GM19035 (cell line): ENCODE measurements around the gene CORT.
"Not testable (repeated sequence)": the region's sequence is repeated elsewhere in the genome, so short reads cannot be mapped to it uniquely, and the experiment has no call there.

ENCODE experiments used
- ATAC-seq: cut with Tn5 transposase; IDR thresholded peaks from one replicate; pipeline ENCODE4 v1.9.1; 2021; ENCODE audit not compliant: unreplicated experiment

The CORT gene, protein sequence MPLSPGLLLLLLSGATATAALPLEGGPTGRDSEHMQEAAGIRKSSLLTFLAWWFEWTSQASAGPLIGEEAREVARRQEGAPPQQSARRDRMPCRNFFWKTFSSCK

DNA sequence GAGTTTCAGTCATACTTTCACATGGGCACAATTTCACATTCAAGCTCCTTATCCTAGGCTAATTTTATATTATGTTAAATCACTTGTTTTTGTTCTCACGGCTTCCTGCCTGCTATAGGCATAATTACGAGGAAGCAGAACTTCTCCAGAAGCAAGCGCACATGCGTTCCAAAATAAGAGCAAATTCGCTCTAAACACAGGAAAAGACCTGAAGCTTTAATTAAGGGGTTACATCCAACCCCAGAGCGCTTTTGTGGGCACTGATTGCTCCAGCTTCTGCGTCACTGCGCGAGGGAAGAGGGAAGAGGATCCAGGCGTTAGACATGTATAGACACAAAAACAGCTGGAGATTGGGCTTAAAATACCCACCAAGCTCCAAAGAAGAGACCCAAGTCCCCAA lies at the start of gene CORT:
CORT (plus strand) TSS at position 281 of the 400 bp plus-strand sequence. CDS start 193 bp downstream, outside the sequence.
- ATAC-seq: no peak

DNA sequence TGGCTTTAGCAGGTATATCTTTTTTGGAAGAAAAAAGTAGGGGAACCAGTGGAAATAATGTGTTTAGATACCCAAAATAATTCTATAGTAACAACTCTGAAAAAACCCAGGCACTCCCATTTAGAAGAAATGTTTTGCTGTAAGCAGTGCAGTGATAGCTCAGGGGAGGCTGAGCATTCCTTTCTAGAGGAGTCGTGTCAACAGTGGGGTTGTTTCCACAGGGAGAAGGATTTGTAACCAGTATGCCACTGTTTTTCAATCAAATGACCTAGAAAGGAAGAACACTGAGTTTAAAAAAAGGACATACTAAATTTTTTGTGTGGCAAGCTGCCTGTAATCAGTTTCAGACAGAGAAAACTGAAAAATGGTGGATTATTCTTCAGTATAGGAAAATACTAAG lies 48.5 kb upstream of the CORT start:
- no peak for ATAC-seq

DNA sequence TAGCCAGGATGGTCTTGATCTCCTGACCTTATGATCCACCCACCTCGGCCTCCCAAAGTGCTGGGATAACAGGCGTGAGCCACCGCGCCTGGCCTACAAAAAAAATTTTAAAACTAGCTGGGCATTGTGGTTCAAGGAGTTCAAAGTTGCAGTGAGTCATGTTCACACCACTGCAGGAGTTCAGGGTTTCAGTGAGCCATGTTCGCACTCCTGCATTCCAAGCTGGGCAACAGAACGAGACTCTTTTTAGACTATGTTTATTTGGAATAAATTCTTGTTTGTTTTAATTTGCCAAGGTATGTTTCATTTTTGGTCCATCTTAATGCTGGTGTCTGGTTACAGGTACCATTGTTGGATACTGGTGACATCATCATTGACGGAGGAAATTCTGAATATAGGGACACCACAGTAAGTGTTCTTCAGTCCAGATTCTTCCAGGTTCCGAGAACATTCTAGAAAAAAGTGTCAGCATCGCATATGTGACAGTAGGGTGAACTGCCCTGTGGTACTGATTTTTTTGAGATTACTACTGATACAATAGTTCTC lies 47.0 kb upstream of the CORT start:
- ATAC-seq: no peak

DNA sequence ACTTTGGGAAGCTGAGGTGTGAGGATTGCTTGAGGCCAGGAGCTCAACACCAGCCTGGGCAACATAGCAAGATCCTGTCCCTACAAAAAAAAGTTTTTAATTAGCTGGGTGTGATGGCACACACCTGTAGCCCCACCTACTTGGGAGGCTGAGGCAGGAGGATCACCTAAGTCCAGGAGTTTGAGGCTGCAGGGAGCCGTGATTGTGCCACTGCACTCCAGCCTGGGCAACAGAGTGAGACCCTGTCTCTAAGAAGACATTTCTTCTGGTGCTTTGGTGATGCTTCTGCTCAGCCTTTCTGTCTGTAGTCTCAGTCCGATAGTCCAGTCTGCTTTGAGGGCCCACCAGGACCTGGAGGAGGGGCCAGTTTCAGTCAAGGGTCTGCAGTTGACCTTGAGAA lies 42.6 kb upstream of the CORT start:
- no peak for ATAC-seq

DNA sequence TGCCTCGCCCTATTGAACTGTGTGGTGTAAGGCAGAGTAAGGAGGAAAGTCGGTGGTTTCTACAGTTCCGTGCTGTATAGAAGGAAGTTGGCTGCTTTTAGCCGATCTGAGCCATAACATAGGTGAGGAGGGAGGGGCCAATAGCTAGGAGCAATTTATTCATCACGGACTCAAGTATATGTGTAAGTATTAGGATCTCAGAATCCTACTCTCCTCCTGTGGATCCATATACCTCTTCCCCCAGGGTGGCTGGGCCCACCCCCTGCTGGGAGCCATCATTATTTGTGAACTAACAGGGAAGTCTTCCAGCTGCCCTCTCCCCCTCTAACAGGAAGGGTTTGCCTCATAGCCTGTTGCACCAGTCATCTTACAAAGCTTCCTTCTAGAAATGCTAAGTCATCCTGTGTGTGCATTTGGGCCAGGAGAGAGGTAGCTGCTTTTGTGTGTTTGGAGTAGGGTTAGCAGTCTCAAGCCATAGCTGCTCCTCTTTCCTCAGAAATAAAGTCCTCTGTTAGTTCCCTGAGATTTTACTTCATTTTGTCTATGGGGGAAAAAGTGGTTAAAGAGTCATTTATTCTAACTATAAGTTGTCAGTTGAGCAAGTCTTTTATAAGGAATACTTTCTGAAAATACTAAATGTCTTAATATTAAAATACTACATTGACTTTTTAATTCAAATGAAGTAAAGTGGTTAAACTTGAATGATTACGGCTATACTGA lies 34.5 kb upstream of the CORT start:
- ATAC-seq: no peak

DNA sequence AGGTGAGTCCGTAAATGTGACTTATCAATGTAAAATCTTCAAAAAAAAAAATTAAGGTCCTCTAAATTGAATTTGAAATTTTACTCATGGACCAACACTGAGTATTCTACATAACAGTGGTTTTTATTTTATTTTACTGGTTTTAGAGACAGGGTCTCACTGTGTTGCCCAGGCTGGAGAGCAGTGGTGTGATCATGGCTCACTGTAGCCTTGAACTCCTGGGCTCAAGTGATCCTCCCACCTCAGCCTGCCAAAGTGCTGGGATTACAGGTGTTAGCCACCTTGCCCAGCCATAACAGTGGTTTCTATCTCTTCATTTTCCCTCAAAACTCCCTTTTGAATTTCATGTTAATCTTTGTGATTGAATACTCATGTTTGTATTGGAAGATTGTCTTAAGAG lies 33.9 kb upstream of the CORT start:
- not testable (repeated sequence) for ATAC-seq

DNA sequence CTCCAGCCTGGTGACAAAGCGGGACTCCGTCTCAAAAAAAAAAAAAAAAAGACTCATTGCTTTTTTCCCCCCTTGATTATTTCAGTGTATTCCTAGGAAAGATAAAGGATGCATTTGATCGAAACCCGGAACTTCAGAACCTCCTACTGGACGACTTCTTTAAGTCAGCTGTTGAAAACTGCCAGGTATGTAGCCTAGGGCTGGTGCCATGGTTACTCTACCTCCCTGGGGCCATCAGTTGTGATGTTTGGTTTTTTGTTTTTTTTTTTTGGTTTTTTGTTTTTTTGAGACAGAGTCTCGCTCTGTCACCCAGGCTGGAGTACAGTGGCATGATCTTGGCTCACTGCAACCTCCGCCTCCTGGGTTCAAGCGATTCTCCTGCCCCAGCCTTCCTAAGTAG lies 31.1 kb upstream of the CORT start:
- ATAC-seq: not testable (repeated sequence)

DNA sequence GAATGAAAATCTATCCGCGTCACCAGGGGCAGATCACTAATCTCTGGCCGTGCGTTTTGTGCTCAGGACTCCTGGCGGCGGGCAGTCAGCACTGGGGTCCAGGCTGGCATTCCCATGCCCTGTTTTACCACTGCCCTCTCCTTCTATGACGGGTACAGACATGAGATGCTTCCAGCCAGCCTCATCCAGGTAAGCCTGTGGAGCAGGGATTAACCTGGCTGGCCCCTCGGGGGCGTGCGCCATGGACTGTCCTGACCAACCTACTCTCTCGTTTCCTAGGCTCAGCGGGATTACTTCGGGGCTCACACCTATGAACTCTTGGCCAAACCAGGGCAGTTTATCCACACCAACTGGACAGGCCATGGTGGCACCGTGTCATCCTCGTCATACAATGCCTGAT lies 30.5 kb upstream of the CORT start:
- ATAC-seq: no peak

DNA sequence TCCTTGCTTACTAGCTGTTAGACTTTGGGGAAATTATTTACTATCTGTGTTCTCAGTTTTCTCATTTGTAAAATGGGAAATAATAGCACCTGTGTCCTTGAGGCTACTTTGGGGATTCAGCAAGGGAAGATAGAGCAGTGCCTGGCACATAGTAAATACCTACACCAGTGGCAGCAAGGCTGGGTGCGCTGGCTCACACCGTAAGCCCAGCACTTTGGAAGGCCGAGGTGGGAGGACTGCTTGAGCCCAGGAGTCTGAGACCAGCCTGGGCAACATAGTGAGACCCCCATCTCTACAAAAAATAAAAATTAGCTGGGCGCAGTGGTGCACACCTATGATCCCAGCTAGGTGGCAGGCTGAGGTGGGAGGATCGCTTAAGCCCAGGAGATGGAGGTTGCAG lies 28.2 kb upstream of the CORT start:
- ATAC-seq: no peak

DNA sequence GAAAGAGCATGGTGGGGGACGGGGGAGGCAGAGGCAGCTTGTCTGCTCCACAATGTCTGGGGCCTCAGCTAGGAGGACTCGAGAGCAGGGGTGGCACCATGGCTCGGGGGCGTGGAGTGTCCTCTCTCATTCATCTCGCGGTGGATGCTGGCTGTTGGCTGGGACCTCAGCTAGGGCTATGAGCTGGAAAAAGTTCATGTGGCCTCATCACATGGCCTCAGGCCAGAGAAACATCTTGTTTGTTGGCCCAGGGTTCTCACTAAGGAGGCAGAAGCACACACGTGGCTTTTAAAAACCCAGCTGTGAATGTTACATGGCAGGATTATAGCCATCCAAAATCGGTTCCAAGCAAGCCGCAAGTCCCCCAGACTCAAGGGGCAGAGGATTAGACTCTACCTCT lies 25.8 kb upstream of the CORT start:
- no peak for ATAC-seq

DNA sequence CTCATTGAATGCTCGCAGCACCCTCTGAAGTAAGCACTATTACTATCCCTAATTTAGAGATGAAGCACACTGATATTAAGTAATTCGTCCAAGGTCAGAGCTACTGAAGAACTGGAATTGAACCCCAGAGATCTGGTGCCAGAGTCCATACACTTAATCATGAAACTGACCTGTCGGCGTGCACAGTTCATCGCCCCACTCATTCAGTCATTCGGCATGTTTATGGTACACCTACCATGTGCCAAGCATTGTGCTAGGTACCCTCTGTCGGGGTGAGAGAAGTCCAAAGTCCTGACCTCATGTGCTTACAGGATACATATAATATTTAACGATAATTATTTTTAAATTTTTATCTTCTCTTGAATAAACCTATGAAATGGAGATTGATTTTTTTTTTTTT lies 25.2 kb upstream of the CORT start:
- no peak for ATAC-seq

DNA sequence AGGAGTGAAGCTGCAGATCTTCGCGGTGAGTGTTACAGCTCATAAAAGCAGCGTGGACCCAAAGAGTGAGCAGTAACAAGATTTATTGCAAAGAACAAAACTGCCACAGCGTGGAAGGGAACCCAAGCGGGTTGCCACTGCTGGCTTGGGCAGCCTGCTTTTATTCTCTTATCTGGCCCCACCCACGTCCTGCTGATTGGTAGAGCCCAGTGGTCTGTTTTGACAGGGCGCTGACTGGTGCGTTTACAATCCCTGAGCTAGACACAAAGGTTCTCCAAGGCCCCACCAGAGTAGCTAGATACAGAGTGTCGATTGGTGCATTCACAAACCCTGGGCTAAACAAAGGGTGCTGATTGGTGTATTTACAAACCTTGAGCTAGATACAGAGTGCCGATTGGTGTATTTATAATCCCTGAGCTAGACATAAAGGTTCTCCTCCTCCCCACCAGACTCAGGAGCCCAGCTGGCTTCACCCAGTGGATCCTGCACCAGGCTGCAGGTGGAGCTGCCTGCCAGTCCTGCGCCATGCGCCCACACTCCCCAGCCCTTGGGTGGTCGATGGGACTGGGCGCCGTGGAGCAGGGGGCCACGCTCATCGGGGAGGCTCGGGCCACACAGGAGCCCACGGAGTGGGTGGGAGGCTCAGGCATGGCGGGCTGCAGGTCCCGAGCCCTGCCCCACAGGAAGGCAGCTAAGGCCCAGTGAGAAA lies 23.9 kb upstream of the CORT start:
- not testable (repeated sequence) for ATAC-seq

DNA sequence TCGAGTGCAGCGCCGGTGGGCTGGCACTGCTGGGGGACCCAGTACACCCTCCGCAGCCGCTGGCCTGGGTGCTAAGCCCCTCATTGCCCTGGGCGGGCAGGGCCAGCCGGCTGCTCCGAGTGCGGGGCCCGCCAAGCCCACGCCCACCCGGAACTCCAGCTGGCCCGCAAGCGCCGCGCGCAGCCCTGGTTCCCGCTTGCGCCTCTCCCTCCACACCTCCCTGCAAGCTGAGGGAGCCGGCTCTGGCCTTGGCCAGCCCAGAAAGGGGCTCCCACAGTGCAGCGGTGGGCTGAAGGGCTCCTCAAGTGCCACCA lies 23.3 kb upstream of the CORT start:
- not testable (repeated sequence) for ATAC-seq

DNA sequence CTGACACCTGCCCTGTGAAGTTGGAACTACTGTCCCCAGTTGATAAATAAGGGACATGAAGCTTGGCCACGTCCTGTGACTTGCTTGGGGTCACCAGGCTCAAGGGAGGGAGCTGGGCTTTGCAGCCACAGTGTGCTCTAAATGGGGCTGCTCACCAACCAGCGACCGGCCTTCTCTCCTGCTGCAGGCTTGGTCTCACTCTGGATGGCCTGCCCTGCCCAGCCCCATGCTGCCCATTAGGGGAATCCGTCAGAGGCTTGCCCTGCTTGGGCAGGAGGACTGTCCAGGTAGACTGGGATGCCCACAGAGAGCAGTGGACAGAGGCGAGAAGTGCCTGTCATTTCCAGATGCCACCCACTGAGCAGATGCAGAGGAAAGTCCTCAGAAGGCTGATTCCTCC lies 20.8 kb upstream of the CORT start:
- ATAC-seq: no peak

DNA sequence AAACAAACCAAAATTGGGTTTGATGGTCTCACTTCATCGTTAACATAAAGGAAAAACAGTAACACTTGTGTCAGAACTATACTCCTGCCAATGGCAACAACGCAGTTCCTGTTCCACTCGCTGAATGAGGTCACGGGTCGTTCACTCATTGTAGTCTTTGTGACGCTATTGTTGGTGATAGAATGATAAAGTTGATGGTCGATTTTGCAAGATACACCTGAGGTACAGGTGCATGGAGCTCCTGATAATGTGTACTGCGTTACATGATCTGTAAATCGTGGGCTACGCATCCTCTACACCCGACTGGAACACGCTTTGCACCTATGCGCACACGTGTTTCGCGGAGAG lies 20.0 kb upstream of the CORT start:
- no peak for ATAC-seq

DNA sequence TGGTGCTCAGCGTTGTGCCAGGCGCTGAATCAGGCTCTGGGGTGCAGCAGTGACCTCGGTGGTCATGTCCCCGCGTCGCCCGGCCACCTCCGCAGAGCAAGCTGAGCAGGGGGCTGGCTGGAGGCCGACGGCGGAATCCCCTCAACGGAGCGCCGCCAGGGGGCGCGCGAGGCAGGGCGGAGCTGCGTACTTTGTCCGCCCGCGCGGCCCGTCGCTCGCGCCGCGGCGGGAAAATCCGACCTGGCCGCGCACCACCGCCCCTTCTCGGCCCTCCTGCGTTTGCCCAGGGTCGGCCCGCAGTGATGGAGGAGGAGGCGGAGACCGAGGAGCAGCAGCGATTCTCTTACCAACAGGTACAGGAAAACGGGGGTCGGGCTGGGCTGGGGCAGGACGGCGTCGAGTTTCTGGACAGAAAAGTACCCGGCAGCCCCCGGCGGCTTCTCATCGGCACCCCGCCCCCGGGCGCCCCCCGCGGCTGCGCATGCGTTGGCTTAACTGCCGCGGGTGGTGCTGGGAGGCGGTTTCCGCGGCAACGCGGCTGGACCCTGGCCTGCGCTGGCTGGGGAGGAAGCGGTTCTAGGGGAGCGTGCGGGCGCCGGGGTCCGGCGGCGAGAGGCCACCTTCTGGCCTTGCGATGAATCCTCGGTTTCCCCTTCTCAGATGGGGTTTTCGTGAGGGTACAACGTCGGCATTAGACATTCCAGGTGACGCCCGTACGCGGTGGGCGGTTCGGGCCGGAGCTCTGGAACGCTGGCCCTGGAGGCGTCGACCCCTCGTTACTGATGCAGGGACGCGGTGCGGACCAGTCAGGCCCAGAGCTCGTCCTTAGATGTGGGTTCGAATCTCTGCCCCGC lies 19.4 kb upstream of the CORT start, which contains the start of gene CENPS:
CENPS (plus strand) TSS at position 218 of the 854 bp plus-strand sequence; CDS start at position 303, 85 bp downstream.
- peak; percentile 82 for ATAC-seq

DNA sequence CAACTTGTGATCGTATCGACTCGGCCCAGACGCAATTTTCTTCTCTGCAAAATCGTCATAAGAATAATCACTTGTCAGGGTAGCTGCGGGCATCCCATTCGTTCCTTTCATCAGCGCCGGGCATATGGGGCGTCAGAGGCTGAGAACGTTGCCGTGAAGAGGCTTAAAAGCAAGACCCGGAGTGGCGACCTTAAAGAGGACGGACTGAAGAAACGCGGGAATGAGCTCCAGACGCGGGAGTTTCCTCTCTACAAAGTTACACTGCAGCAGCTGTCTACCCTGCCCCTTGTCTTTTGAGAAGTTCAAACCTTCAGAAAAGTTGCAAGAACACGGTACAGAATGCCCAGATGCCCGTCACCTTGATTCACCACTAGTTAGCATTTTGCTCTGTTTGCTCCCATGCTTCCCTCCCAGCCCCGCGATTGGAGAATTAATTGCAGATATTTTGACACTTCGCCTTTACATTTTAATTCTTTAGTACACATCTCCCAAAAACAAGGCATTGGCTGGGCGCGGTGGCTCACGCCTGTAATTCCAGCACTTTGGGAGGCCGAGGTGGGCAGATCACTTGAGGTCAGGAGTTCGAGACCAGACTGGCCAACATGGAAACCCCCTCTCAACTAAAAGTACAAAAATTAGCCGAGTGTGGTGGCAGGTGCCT lies 18.6 kb upstream of the CORT start:
- no peak for ATAC-seq

DNA sequence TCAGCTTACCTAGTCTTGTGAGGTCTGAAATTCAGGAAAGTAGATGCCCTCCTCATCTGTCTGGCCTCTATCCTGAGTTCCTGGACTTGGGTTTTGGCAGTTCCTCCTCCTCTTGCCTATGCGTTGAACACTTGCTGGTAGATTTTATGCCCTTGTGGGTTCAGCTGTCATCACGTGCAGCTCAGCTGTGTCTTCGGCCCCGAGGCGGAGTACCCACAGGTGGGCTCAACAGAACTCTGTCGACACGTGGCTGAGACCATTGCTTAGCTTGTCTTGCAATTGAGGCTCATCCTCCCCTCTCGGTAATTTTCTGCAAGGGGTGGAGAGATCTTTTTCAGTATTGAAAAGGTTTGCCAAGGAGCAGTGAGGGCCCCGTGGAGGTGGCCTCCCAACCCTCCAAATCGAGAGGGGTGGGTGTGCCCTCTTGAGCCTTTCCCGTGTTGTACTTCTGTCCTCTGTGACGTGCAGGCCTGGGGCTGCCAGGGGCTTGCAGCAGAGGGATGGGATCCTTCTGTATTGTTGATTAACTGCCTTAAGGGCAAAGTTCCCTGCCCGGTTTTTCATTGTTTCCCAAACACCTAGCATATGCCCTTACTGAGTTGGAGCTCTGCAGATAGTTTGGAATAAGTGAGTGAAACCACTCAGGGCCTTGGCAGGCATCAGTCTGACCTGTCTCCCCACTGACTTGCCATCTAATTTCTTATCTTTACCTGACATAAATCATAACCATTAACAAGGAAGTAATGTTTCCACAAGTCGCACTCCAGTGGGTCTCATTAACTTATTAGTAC lies 16.7 kb upstream of the CORT start:
- ATAC-seq: no peak

DNA sequence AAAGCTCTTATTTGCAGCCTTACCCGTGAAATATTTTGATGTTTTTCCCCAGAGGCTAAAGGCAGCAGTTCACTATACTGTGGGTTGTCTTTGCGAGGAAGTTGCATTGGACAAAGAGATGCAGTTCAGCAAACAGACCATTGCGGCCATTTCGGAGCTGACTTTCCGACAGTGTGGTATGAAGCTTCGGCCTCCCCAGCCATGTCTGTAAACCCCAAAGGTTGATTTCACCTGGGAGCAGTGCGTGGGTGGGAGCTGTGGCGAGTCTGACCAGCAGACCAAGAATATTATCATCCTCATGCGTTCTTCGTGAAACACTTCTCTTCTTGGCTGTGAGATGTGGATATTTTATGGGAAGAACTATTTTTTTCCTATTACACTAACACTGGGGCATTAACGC lies 16.0 kb upstream of the CORT start:
- ATAC-seq: no peak

DNA sequence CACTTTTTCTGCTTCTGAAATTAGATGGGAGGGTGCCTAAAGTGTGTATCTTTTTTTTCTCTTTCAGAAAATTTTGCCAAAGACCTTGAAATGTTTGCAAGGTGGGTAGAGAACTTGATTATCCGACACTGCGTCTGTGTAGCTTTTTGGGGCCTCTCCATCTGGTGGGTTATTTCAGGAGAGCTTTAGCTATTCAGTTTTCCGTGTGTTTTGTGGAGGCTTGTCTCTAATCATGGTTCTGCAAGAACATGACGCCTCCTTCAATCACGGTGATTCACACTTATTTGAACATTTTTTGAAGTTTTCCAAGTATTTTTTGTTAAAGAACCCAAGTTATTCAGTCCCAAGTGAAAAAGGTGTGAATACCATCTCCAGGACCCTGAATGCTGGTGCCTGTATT lies 15.2 kb upstream of the CORT start:
- no peak for ATAC-seq
